WTC11 (cell line): ENCODE measurements around the gene CLDN5. TPM values are rescaled to one million over a fixed set of nuclear protein-coding genes. Genes with fewer than 3 reads are reported as not detected.

ENCODE experiments used
- ATAC-seq: fragments of 200-7000 bp; cut with Tn5 transposase; 2 replicates; pipeline ENCODE4 v1.10.0; 2021; ENCODE audit warnings: mild to moderate bottlenecking, moderate library complexity
- CTCF ChIA-PET: fragments of 300-600 bp; sonication (Branson Sonifier 250); formaldehyde crosslinking; loops from one replicate; lab custom pipeline; 2021; ENCODE audit warnings: antibody characterized with exemption; lab: Charles Lee
- POLR2A ChIA-PET: fragments of 350-600 bp; sonication (Branson Sonifier 250); formaldehyde crosslinking; loops from one replicate; lab custom pipeline; 2021; ENCODE audit warnings: antibody characterized with exemption; lab: Charles Lee
- DNase-seq: peaks from one replicate; pipeline ENCODE4 v3.0.0; 2021; ENCODE audit warnings: low spot score
- H3K27ac Mint-ChIP-seq: 2 replicates; pipeline ENCODE4 v1.8.0; 2021; ENCODE audit warnings: mixed read lengths
- H3K27me3 Mint-ChIP-seq: 2 replicates; pipeline ENCODE4 v1.8.0; 2021; ENCODE audit warnings: low read depth, mild to moderate bottlenecking, moderate library complexity, mixed read lengths
- H3K36me3 Mint-ChIP-seq: 2 replicates; pipeline ENCODE4 v1.8.0; 2021; ENCODE audit warnings: mixed read lengths
- H3K4me1 Mint-ChIP-seq: 2 replicates; pipeline ENCODE4 v1.8.0; 2022; ENCODE audit warnings: mixed read lengths
- H3K4me3 Mint-ChIP-seq: 2 replicates; pipeline ENCODE4 v1.8.0; 2021; ENCODE audit warnings: mild to moderate bottlenecking, moderate library complexity, mixed read lengths
- H3K9me3 Mint-ChIP-seq: 2 replicates; pipeline ENCODE4 v1.8.0; 2021; ENCODE audit warnings: mixed read lengths
- AR ChIP-seq: fragments of 250-450 bp; sonication (Bioruptor Pico); IDR thresholded peaks from 2 replicates; pipeline ENCODE4 v1.9.0; 2021; ENCODE audit warnings: mild to moderate bottlenecking
- CREB1 ChIP-seq: sonication (generic); formaldehyde crosslinking; IDR thresholded peaks from 2 replicates; pipeline ENCODE4 v1.8.0; 2023; ENCODE audit warnings: mild to moderate bottlenecking, missing genetic modification reagents
- E2F5 ChIP-seq: sonication (generic); formaldehyde crosslinking; IDR thresholded peaks from 2 replicates; pipeline ENCODE4 v1.8.1; 2022; ENCODE audit warnings: mild to moderate bottlenecking, moderate library complexity, missing genetic modification reagents
- ELF4 ChIP-seq: sonication (generic); formaldehyde crosslinking; IDR thresholded peaks from 2 replicates; pipeline ENCODE4 v1.8.1; 2022; ENCODE audit warnings: low read depth, mild to moderate bottlenecking, moderate library complexity, missing genetic modification reagents
- ETV6 ChIP-seq: sonication (generic); formaldehyde crosslinking; IDR thresholded peaks from 2 replicates; pipeline ENCODE4 v1.8.1; 2022; ENCODE audit warnings: mild to moderate bottlenecking, missing genetic modification reagents
- FOXK1 ChIP-seq: sonication (generic); formaldehyde crosslinking; IDR thresholded peaks from 2 replicates; pipeline ENCODE4 v1.8.0; 2022; ENCODE audit warnings: mild to moderate bottlenecking, moderate library complexity, missing genetic modification reagents
- GTF2I ChIP-seq: fragments of 250-450 bp; sonication (Bioruptor Pico); conservative IDR thresholded peaks from 2 replicates; pipeline ENCODE4 v1.4.0; 2021; ENCODE audit warnings: mild to moderate bottlenecking
- KAT7 ChIP-seq: sonication (generic); formaldehyde crosslinking; IDR thresholded peaks from 2 replicates; pipeline ENCODE4 v1.8.1; 2023; ENCODE audit warnings: missing genetic modification reagents, mild to moderate bottlenecking, borderline replicate concordance
- RELA ChIP-seq: sonication (generic); formaldehyde crosslinking; IDR thresholded peaks from 2 replicates; pipeline ENCODE4 v1.8.1; 2022; ENCODE audit warnings: missing genetic modification reagents, mild to moderate bottlenecking, borderline replicate concordance
- RORB ChIP-seq: fragments of 250-450 bp; sonication (Bioruptor Pico); IDR thresholded peaks from 2 replicates; pipeline ENCODE4 v1.9.0; 2021; ENCODE audit warnings: mild to moderate bottlenecking
- TCF7 ChIP-seq: sonication (generic); formaldehyde crosslinking; IDR thresholded peaks from 2 replicates; pipeline ENCODE4 v1.8.0; 2022; ENCODE audit warnings: mild to moderate bottlenecking, low read depth, missing genetic modification reagents, moderate library complexity
- TP53 ChIP-seq: sonication (generic); formaldehyde crosslinking; IDR thresholded peaks from 2 replicates; pipeline ENCODE4 v1.8.1; 2023; ENCODE audit warnings: mild to moderate bottlenecking, missing genetic modification reagents
- ZNF138 ChIP-seq: sonication (generic); formaldehyde crosslinking; conservative IDR thresholded peaks from 2 replicates; pipeline ENCODE4 v1.8.1; 2022; ENCODE audit warnings: mild to moderate bottlenecking, moderate library complexity, missing genetic modification reagents
- ZNF232 ChIP-seq: sonication (generic); formaldehyde crosslinking; IDR thresholded peaks from 2 replicates; pipeline ENCODE4 v1.8.0; 2022; ENCODE audit warnings: mild to moderate bottlenecking, missing genetic modification reagents
- total RNA-seq: library from RNA; stranded (reverse); gene quantifications from 3 replicates; pipeline ENCODE4 v1.2.3, GENCODE V29; 2021
- TF ChIP-seq, protein P1 (sequence below): sonication (generic); formaldehyde crosslinking; conservative IDR thresholded peaks from 2 replicates; pipeline ENCODE4 v1.8.1; 2023; ENCODE audit warnings: mild to moderate bottlenecking, low read depth, missing genetic modification reagents, moderate library complexity
- TF ChIP-seq, protein P2 (sequence below): sonication (generic); formaldehyde crosslinking; IDR thresholded peaks from 2 replicates; pipeline ENCODE4 v1.8.1; 2022; ENCODE audit warnings: low read depth, mild to moderate bottlenecking, moderate library complexity, missing genetic modification reagents, borderline replicate concordance
- TF ChIP-seq, protein P3 (sequence below): sonication (generic); formaldehyde crosslinking; IDR thresholded peaks from 2 replicates; pipeline ENCODE4 v1.8.1; 2023; ENCODE audit warnings: mild to moderate bottlenecking, moderate library complexity, missing genetic modification reagents
- TF ChIP-seq, protein P4 (sequence below): fragments of 200-600 bp; IDR thresholded peaks from 2 replicates; pipeline ENCODE4 v1.8.0; 2022; ENCODE audit warnings: antibody characterized with exemption

CLDN5 gene
- total RNA-seq, 1 experiment from 2014 or later, result 1.0 TPM

GRCh38 chr22:19498154-19498865 lies 25.9 kb downstream of the CLDN5 start:
- H3K27ac Mint-ChIP-seq, result no peak overlapping the region
- DNase-seq (no peak), ATAC-seq (no peak)
- TF ChIP-seq TCF7 (CRISPR knock-in tag) (no peak), E2F5 (CRISPR knock-in tag) (no peak), KAT7 (CRISPR knock-in tag) (no peak), TP53 (no peak)
- TF ChIP-seq, protein P1, sequence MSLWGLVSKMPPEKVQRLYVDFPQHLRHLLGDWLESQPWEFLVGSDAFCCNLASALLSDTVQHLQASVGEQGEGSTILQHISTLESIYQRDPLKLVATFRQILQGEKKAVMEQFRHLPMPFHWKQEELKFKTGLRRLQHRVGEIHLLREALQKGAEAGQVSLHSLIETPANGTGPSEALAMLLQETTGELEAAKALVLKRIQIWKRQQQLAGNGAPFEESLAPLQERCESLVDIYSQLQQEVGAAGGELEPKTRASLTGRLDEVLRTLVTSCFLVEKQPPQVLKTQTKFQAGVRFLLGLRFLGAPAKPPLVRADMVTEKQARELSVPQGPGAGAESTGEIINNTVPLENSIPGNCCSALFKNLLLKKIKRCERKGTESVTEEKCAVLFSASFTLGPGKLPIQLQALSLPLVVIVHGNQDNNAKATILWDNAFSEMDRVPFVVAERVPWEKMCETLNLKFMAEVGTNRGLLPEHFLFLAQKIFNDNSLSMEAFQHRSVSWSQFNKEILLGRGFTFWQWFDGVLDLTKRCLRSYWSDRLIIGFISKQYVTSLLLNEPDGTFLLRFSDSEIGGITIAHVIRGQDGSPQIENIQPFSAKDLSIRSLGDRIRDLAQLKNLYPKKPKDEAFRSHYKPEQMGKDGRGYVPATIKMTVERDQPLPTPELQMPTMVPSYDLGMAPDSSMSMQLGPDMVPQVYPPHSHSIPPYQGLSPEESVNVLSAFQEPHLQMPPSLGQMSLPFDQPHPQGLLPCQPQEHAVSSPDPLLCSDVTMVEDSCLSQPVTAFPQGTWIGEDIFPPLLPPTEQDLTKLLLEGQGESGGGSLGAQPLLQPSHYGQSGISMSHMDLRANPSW (CRISPR knock-in tag), result no peak
- TF ChIP-seq, protein P2, sequence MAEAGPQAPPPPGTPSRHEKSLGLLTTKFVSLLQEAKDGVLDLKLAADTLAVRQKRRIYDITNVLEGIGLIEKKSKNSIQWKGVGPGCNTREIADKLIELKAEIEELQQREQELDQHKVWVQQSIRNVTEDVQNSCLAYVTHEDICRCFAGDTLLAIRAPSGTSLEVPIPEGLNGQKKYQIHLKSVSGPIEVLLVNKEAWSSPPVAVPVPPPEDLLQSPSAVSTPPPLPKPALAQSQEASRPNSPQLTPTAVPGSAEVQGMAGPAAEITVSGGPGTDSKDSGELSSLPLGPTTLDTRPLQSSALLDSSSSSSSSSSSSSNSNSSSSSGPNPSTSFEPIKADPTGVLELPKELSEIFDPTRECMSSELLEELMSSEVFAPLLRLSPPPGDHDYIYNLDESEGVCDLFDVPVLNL, result no peak
- no peaks in the 10 kb centered on the region for H3K9me3 Mint-ChIP-seq
- no peaks in the 10 kb centered on the region for H3K27me3 Mint-ChIP-seq
- ChIA-PET POLR2A (no interaction called here), CTCF (interaction anchor here (1.4 to 1.8 kb wide), 2 partner anchors 61 to 131 kb away, joined by 4 read pairs; no protein-coding TSS in a partner anchor)
- H3K36me3 Mint-ChIP-seq, result peaks cover 26% of the 10 kb centered on the region
- no peak overlapping the region for H3K4me3 Mint-ChIP-seq
- H3K4me1 Mint-ChIP-seq, result peaks cover 3% of the 10 kb centered on the region; the same call in 1 of the 2 replicates

DNA sequence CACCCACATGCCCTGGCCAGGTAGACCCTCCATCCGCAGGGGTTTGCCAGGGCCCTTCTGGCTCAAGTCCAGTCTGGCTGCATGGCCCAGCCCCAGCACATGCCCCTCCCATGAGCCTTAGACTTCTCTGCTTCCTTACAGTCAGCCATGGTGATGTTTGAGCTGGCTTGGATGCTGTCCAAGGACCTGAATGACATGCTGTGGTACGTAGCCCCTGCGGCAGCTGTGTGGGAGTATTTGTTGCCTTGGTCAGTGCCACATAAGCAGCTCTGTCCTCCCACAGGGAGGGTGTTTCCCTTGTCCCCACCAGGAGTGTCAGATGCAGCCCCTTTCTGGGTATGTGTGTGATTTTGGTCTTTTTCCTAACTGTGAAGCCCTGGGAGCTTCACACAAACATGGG lies 27.0 kb downstream of the CLDN5 start:
- H3K4me1 Mint-ChIP-seq, result no peaks in the 10 kb centered on the region
- ATAC-seq (no peak), DNase-seq (no peak)
- H3K9me3 Mint-ChIP-seq, result no peaks in the 10 kb centered on the region
- H3K27ac Mint-ChIP-seq, result no peak overlapping the region
- H3K27me3 Mint-ChIP-seq, result no peaks in the 10 kb centered on the region
- ChIA-PET CTCF (interaction anchor here (1.4 to 1.8 kb wide), 2 partner anchors 62 to 132 kb away, joined by 4 read pairs; no protein-coding TSS in a partner anchor), POLR2A (no interaction called here)
- peaks cover 31% of the 10 kb centered on the region for H3K36me3 Mint-ChIP-seq
- H3K4me3 Mint-ChIP-seq, result no peak overlapping the region
- no peak for TF ChIP-seq ELF4 (CRISPR knock-in tag)
- TF ChIP-seq RORB, result no peak
- TF ChIP-seq GTF2I, result no peak
- no peak for TF ChIP-seq ZNF138 (CRISPR knock-in tag)
- no peak for TF ChIP-seq FOXK1 (CRISPR knock-in tag)
- TF ChIP-seq ETV6 (CRISPR knock-in tag), result no peak
- TF ChIP-seq RELA (CRISPR knock-in tag), result no peak
- TF ChIP-seq CREB1 (CRISPR knock-in tag), result no peak
- no peak for TF ChIP-seq ZNF232
- TF ChIP-seq, protein P3, sequence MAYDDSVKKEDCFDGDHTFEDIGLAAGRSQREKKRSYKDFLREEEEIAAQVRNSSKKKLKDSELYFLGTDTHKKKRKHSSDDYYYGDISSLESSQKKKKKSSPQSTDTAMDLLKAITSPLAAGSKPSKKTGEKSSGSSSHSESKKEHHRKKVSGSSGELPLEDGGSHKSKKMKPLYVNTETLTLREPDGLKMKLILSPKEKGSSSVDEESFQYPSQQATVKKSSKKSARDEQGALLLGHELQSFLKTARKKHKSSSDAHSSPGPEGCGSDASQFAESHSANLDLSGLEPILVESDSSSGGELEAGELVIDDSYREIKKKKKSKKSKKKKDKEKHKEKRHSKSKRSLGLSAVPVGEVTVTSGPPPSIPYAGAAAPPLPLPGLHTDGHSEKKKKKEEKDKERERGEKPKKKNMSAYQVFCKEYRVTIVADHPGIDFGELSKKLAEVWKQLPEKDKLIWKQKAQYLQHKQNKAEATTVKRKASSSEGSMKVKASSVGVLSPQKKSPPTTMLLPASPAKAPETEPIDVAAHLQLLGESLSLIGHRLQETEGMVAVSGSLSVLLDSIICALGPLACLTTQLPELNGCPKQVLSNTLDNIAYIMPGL (CRISPR knock-in tag), result no peak
- TF ChIP-seq, protein P4, sequence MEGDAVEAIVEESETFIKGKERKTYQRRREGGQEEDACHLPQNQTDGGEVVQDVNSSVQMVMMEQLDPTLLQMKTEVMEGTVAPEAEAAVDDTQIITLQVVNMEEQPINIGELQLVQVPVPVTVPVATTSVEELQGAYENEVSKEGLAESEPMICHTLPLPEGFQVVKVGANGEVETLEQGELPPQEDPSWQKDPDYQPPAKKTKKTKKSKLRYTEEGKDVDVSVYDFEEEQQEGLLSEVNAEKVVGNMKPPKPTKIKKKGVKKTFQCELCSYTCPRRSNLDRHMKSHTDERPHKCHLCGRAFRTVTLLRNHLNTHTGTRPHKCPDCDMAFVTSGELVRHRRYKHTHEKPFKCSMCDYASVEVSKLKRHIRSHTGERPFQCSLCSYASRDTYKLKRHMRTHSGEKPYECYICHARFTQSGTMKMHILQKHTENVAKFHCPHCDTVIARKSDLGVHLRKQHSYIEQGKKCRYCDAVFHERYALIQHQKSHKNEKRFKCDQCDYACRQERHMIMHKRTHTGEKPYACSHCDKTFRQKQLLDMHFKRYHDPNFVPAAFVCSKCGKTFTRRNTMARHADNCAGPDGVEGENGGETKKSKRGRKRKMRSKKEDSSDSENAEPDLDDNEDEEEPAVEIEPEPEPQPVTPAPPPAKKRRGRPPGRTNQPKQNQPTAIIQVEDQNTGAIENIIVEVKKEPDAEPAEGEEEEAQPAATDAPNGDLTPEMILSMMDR, result no peak
- TF ChIP-seq AR (CRISPR knock-in tag), result no peak
